DOHH2 (cell line): Measurements from ENCODE around the gene MSGN1.

Experiments used
- H3F3A ChIP-seq: fragments of 200-600 bp; sonication (generic), shearing (Covaris generic); 2 replicates; pipeline ENCODE4 v1.6.0; 2016; ENCODE audit warnings: antibody characterized with exemption, mild to moderate bottlenecking; ENCODE audit not compliant: control insufficient read depth, insufficient read depth
- H3K27ac ChIP-seq: fragments of 200-600 bp; sonication (generic); 2 replicates; pipeline ENCODE4 v1.5.1; 2014; ENCODE audit warnings: low read depth, mild to moderate bottlenecking, low read length, moderate library complexity
- H3K27me3 ChIP-seq: fragments of 200-600 bp; sonication (generic); 2 replicates; pipeline ENCODE4 v1.6.1; 2014; ENCODE audit warnings: mild to moderate bottlenecking, low read length, mixed read lengths; ENCODE audit not compliant: control insufficient read depth
- H3K36me3 ChIP-seq: fragments of 200-600 bp; sonication (generic); 2 replicates; pipeline ENCODE4 v1.6.1; 2014; ENCODE audit warnings: mild to moderate bottlenecking, low read length, moderate library complexity, mixed read lengths; ENCODE audit not compliant: control insufficient read depth
- H3K4me1 ChIP-seq: fragments of 200-600 bp; sonication (generic); 2 replicates; pipeline ENCODE4 v1.6.1; 2014; ENCODE audit warnings: mild to moderate bottlenecking, low read length, mixed read lengths; ENCODE audit not compliant: control insufficient read depth
- H3K4me2 ChIP-seq: fragments of 200-600 bp; sonication (generic); 2 replicates; pipeline ENCODE4 v1.6.0; 2014; ENCODE audit warnings: mild to moderate bottlenecking, low read length, moderate library complexity
- H3K4me3 ChIP-seq: fragments of 200-600 bp; sonication (generic); 2 replicates; pipeline ENCODE4 v1.5.1; 2014; ENCODE audit warnings: mild to moderate bottlenecking, low read length, mixed read lengths
- H3K79me2 ChIP-seq: fragments of 200-600 bp; sonication (generic); 2 replicates; pipeline ENCODE4 v1.6.1; 2014; ENCODE audit warnings: mild to moderate bottlenecking, low read length, mixed read lengths; ENCODE audit not compliant: control insufficient read depth
- H3K9me2 ChIP-seq: fragments of 200-600 bp; sonication (generic); replicated peaks from 2 replicates; pipeline ENCODE4 v1.6.1; 2014; ENCODE audit warnings: mild to moderate bottlenecking, low read length, mixed read lengths; ENCODE audit not compliant: control insufficient read depth
- H3K9me3 ChIP-seq: fragments of 200-600 bp; sonication (generic); 2 replicates; pipeline ENCODE4 v1.6.1; 2014; ENCODE audit warnings: antibody characterized with exemption, low read length, mixed read lengths; ENCODE audit not compliant: control insufficient read depth, insufficient read depth
- H4K20me1 ChIP-seq: fragments of 200-600 bp; sonication (generic); 2 replicates; pipeline ENCODE4 v1.6.0; 2014; ENCODE audit warnings: low read depth, mild to moderate bottlenecking, antibody characterized with exemption, low read length, moderate library complexity; ENCODE audit not compliant: control insufficient read depth, insufficient read depth
- EZH2phosphoT487 ChIP-seq: fragments of 200-600 bp; sonication (generic); IDR thresholded peaks from 2 replicates; pipeline ENCODE4 v1.6.1; 2017; ENCODE audit warnings: borderline replicate concordance, mild to moderate bottlenecking, antibody characterized with exemption, low read length, moderate library complexity, mixed read lengths
- TF ChIP-seq, protein P1 (sequence below): fragments of 200-600 bp; sonication (generic); IDR thresholded peaks from one replicate; pipeline ENCODE4 v1.5.1; 2014; ENCODE audit warnings: antibody characterized with exemption, mild to moderate bottlenecking, low read depth, low read length; ENCODE audit not compliant: poor library complexity, severe bottlenecking

Gene MSGN1

DNA sequence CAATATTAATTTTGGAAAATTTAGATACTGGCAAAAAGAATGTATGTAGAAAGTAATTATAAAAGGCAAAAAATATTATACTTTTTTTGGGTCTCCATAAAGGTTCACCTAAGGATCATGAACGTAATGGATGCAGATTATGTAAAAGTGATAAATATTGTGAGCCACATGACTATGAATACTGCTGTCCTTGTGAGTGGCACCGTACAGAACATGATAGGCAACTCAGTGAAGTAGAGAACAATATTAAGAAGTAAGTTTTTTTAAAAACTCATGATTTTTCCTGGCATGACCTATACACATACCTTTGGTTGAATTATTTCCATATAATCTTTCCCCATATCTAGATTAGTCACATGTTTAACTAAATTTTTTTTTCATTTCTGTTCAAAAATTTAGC, 43.7 kb upstream of the MSGN1 start:
- Histone ChIP-seq H3K36me3 (peaks cover 76% of the 10 kb centered on the region), H3K4me1 (no peaks in the 10 kb centered on the region), H3K4me2 (no peak overlapping the region), H3K27me3 (no peaks in the 10 kb centered on the region), H4K20me1 (no peaks in the 10 kb centered on the region), H3K9me2 (no peaks in the 10 kb centered on the region), H3K9me3 (no peaks in the 10 kb centered on the region), H3K27ac (no peak overlapping the region), H3K4me3 (no peak overlapping the region), H3F3A (peaks cover 3% of the 10 kb centered on the region; the same call in 1 of the 2 replicates), H3K79me2 (no peaks in the 10 kb centered on the region)
- no peak for TF ChIP-seq EZH2phosphoT487
- TF ChIP-seq, protein P1, sequence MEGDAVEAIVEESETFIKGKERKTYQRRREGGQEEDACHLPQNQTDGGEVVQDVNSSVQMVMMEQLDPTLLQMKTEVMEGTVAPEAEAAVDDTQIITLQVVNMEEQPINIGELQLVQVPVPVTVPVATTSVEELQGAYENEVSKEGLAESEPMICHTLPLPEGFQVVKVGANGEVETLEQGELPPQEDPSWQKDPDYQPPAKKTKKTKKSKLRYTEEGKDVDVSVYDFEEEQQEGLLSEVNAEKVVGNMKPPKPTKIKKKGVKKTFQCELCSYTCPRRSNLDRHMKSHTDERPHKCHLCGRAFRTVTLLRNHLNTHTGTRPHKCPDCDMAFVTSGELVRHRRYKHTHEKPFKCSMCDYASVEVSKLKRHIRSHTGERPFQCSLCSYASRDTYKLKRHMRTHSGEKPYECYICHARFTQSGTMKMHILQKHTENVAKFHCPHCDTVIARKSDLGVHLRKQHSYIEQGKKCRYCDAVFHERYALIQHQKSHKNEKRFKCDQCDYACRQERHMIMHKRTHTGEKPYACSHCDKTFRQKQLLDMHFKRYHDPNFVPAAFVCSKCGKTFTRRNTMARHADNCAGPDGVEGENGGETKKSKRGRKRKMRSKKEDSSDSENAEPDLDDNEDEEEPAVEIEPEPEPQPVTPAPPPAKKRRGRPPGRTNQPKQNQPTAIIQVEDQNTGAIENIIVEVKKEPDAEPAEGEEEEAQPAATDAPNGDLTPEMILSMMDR: no peak

DNA sequence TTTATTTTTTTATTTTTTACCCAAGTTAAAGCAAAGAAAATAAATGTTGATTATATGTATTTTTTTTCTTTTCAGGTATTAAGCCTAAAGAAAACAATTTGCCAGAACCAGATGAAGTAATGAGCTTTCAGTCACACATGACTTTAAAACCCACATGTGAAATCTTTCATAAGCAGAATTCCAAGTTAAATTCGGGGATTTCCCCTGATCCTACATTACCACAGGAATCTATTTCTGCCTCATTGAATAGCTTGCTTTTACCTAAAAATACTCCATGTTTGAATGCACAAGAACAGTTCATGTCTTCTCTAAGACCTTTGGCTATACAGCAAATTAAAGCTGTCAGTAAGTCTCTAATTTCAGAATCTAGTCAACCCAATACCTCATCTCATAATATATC, 35.7 kb upstream of the MSGN1 start:
- peaks cover 71% of the 10 kb centered on the region for H3K36me3 ChIP-seq
- no peaks in the 10 kb centered on the region for H3K9me3 ChIP-seq
- no peaks in the 10 kb centered on the region for H3K27me3 ChIP-seq
- H3K4me2 ChIP-seq: no peak overlapping the region
- no peaks in the 10 kb centered on the region for H3K4me1 ChIP-seq
- no peaks in the 10 kb centered on the region for H3K9me2 ChIP-seq
- H4K20me1 ChIP-seq: no peaks in the 10 kb centered on the region
- no peak overlapping the region for H3K4me3 ChIP-seq
- no peak overlapping the region for H3K27ac ChIP-seq
- no peak for TF ChIP-seq EZH2phosphoT487
- TF ChIP-seq, protein P1: no peak
- no peaks in the 10 kb centered on the region for H3K79me2 ChIP-seq
- H3F3A ChIP-seq: peaks cover 3% of the 10 kb centered on the region; the same call in 1 of the 2 replicates

DNA sequence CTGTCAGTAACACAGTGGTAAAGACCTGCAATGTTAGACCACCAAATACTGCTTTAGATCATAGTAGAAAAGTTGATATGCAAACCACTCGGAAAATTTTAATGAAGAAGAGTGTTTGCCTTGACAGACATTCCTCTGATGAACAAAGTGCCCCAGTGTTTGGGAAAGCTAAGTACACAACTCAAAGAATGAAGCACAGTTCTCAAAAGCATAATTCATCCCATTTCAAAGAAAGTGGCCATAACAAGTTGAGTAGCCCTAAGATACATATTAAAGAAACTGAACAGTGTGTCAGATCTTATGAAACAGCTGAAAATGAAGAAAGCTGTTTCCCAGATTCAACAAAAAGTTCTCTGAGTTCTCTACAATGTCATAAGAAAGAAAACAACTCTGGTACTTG, 34.8 kb upstream of the MSGN1 start:
- H3K36me3 ChIP-seq: peaks cover 62% of the 10 kb centered on the region
- no peak overlapping the region for H3K4me3 ChIP-seq
- no peaks in the 10 kb centered on the region for H3K9me3 ChIP-seq
- no peak overlapping the region for H3K4me2 ChIP-seq
- TF ChIP-seq, protein P1: no peak
- no peak for TF ChIP-seq EZH2phosphoT487
- no peaks in the 10 kb centered on the region for H3K79me2 ChIP-seq
- H3K9me2 ChIP-seq: no peaks in the 10 kb centered on the region
- no peaks in the 10 kb centered on the region for H4K20me1 ChIP-seq
- H3K27ac ChIP-seq: no peak overlapping the region
- no peaks in the 10 kb centered on the region for H3K27me3 ChIP-seq
- H3F3A ChIP-seq: peaks cover 3% of the 10 kb centered on the region; the same call in 1 of the 2 replicates
- no peaks in the 10 kb centered on the region for H3K4me1 ChIP-seq

DNA sequence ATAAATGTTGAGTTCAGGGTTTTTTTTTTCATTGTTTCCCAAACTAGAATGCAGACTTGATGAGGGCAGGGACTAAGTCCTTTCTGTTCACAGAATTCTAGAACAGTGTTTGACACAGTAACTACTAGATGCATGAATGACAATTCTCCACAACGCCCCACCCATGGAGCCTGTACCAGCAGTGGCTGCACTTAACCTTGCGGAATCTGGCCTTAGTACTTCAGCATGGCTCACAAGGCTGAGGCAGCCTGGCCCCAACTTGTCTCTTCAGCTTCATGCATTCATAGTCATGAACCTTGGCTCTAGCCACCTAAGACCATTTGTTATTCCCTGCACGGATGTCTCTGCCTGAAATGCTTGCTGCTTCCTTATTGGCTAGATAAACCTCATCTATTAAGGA, 29.5 kb upstream of the MSGN1 start:
- Histone ChIP-seq H3K4me1 (no peaks in the 10 kb centered on the region), H3K36me3 (peaks cover 15% of the 10 kb centered on the region), H3K9me3 (no peaks in the 10 kb centered on the region), H3K27me3 (peaks cover 4% of the 10 kb centered on the region; the same call in 1 of the 2 replicates), H3K79me2 (no peaks in the 10 kb centered on the region), H4K20me1 (no peaks in the 10 kb centered on the region; the same call in 1 of the 2 replicates), H3K4me2 (no peak overlapping the region), H3F3A (peaks cover 4% of the 10 kb centered on the region; the same call in 1 of the 2 replicates), H3K9me2 (no peaks in the 10 kb centered on the region), H3K27ac (no peak overlapping the region), H3K4me3 (no peak overlapping the region)
- TF ChIP-seq, protein P1: no peak
